Panc1 (cell line): ENCODE data around the gene CD79A. TPM values are rescaled to one million over a fixed set of nuclear protein-coding genes. Genes with fewer than 3 reads are reported as not detected.

Source experiments
- ATAC-seq: fragments of 200-7000 bp; cut with Tn5 transposase; 2 replicates; pipeline ENCODE4 v1.9.1; 2020; ENCODE audit warnings: mild to moderate bottlenecking, moderate library complexity
- BruUV-seq: library from RNA; stranded (reverse); fragments of 400-500 nt; replicated peaks from 2 replicates; lab custom pipeline; 2021; lab: Mats Ljungman, UMichigan
- CTCF ChIA-PET: fragments of 300-600 bp; sonication (Branson Sonifier 250); formaldehyde crosslinking; loops from one replicate; lab custom pipeline; 2022; ENCODE audit warnings: antibody characterized with exemption; lab: Charles Lee
- POLR2A ChIA-PET: fragments of 300-600 bp; sonication (Branson Sonifier 250); formaldehyde crosslinking; loops from one replicate; lab custom pipeline; 2022; ENCODE audit warnings: antibody characterized with exemption; lab: Charles Lee
- DNase-seq: peaks from one replicate; pipeline ENCODE4 v3.0.0-alpha.2; 2010; ENCODE audit warnings: low read depth, low spot score
- H3K27ac ChIP-seq: 2 replicates; pipeline ENCODE4 v1.5.1; 2011; ENCODE audit warnings: mild to moderate bottlenecking, low read length, inconsistent platforms
- H3K27me3 ChIP-seq: fragments of 200-500 bp; sonication (Bioruptor generic); 2 replicates; pipeline ENCODE4 v1.6.0; 2014; ENCODE audit warnings: low read length, inconsistent platforms; ENCODE audit not compliant: control insufficient read depth, insufficient read depth
- H3K36me3 ChIP-seq: fragments of 200-500 bp; sonication (Bioruptor generic); 2 replicates; pipeline ENCODE4 v1.5.1; 2014; ENCODE audit warnings: inconsistent platforms, mild to moderate bottlenecking, low read length, moderate library complexity; ENCODE audit not compliant: control insufficient read depth, insufficient read depth
- H3K4me1 ChIP-seq: 2 replicates; pipeline ENCODE4 v1.5.1; 2011; ENCODE audit warnings: inconsistent platforms, mild to moderate bottlenecking, low read length, moderate library complexity; ENCODE audit not compliant: control insufficient read depth, insufficient read depth
- H3K4me3 ChIP-seq, 2 experiments: 2 replicates each; pipeline ENCODE4 v1.5.1; 2011 to 2012; ENCODE audit warnings: low read depth in 2 of 2, low read length in 2 of 2, mild to moderate bottlenecking in 2 of 2, inconsistent platforms in 1 of 2, moderate library complexity in 1 of 2
- H3K9me3 ChIP-seq: fragments of 200-500 bp; sonication (Bioruptor generic); 2 replicates; pipeline ENCODE4 v1.5.1; 2014; ENCODE audit warnings: low read depth, mild to moderate bottlenecking, inconsistent platforms, low read length, moderate library complexity; ENCODE audit not compliant: control insufficient read depth, insufficient read depth
- CTCF ChIP-seq: fragments of 450-650 bp; IDR thresholded peaks from 2 replicates; pipeline ENCODE4 v1.5.1; 2017; ENCODE audit warnings: mild to moderate bottlenecking
- POLR2AphosphoS5 ChIP-seq: IDR thresholded peaks from 2 replicates; pipeline ENCODE4 v1.6.1; 2012; ENCODE audit warnings: mild to moderate bottlenecking, low read depth, low read length, moderate library complexity
- REST ChIP-seq, 2 experiments: IDR thresholded peaks; 2 replicates each; pipeline ENCODE4 v1.6.1; 2011 to 2012; ENCODE audit warnings: low read depth in 2 of 2, control low read depth in 1 of 2, low read length in 1 of 2, mild to moderate bottlenecking in 1 of 2, moderate library complexity in 1 of 2; ENCODE audit not compliant: insufficient read depth in 1 of 2
- SIN3A ChIP-seq: IDR thresholded peaks from 2 replicates; pipeline ENCODE4 v1.6.1; 2012; ENCODE audit warnings: low read depth, mild to moderate bottlenecking, low read length, moderate library complexity, borderline replicate concordance; ENCODE audit not compliant: insufficient read depth
- TCF7L2 ChIP-seq: IDR thresholded peaks from 2 replicates; pipeline ENCODE4 v1.6.1; 2011; ENCODE audit warnings: mild to moderate bottlenecking, low read depth, low read length, inconsistent platforms
- in situ Hi-C: cut with HindIII; loops from 2 replicates; pipeline ENCODE4 v1.10.0; 2016; ENCODE audit warnings: low sequenced_read_pairs, low pct_unique_long_range_greater_than_20kb
- intact Hi-C: fragments of 100-400 bp; cut with micrococcal nuclease; formaldehyde crosslinking; loops from one replicate; pipeline ENCODE4 v1.10.0; 2022; ENCODE audit not compliant: unreplicated experiment
- total RNA-seq: library from RNA; stranded (reverse); gene quantifications from one replicate; pipeline ENCODE4 v1.2.1, GENCODE V29; 2021; ENCODE audit not compliant: unreplicated experiment

Gene CD79A
- total RNA-seq, 1 experiment from 2014 or later: 0.59 TPM

- Histone ChIP-seq H3K27ac (no peak overlapping the region), H3K9me3 (no peaks in the 10 kb centered on the region), H3K4me3 (no peak overlapping the region), H3K4me1 (peaks cover under 1% of the 10 kb centered on the region), H3K36me3 (no peaks in the 10 kb centered on the region; the same call in 1 of the 2 replicates), H3K27me3 (no peaks in the 10 kb centered on the region)
- in situ Hi-C loops (no loop called here), intact Hi-C loops (loop anchor here (5.0 to 10.0 kb wide), 2 partner anchors 55 to 78 kb away; partner anchors contain the start of gene RABAC1)
- ChIA-PET CTCF (no interaction called here), POLR2A (interaction anchor here (0.6 kb wide), 1 partner anchor 19 kb away, joined by 8 read pairs; no protein-coding TSS in a partner anchor)
- no peak for TF ChIP-seq TCF7L2
- no peak for TF ChIP-seq SIN3A
- TF ChIP-seq POLR2AphosphoS5: no peak
- no peak for TF ChIP-seq REST (IDR thresholded peaks at IDR 0.05; ENCODE audit: insufficient read depth in 1 of 2, low read depth in 2 of 2, low read length in 1 of 2)
- no peak for TF ChIP-seq CTCF
- DNase-seq (no peak), ATAC-seq (no peak)
- BruUV-seq: no TSS peak
These were observed 2.7 kb downstream of the CD79A start for GRCh38 chr19:41879670-41880328.

GRCh38 chr19:41880329-41880708 lies 3.2 kb downstream of the CD79A start:
- ATAC-seq (no peak), DNase-seq (no peak)
- no peak overlapping the region for H3K4me3 ChIP-seq
- H3K4me1 ChIP-seq: peaks cover 5% of the 10 kb centered on the region
- in situ Hi-C loops (no loop called here), intact Hi-C loops (loop anchor here (10.0 kb wide), 1 partner anchor 54 kb away; no protein-coding TSS in a partner anchor)
- POLR2A ChIA-PET: interaction anchor here (0.6 kb wide), 1 partner anchor 20 kb away, joined by 8 read pairs; no protein-coding TSS in a partner anchor
- BruUV-seq: no TSS peak
- H3K27me3 ChIP-seq: no peaks in the 10 kb centered on the region
- no peak overlapping the region for H3K27ac ChIP-seq
- TF ChIP-seq POLR2AphosphoS5: no peak
- TF ChIP-seq REST (IDR thresholded peaks at IDR 0.05; ENCODE audit: insufficient read depth in 1 of 2, low read depth in 2 of 2, low read length in 1 of 2): no peak
- no peak for TF ChIP-seq TCF7L2
- TF ChIP-seq SIN3A: no peak
- TF ChIP-seq CTCF: no peak
- CTCF ChIA-PET: no interaction called here
- no peaks in the 10 kb centered on the region; the same call in 1 of the 2 replicates for H3K36me3 ChIP-seq
- H3K9me3 ChIP-seq: no peaks in the 10 kb centered on the region
